Activated CD4-positive, CD25-positive, alpha-beta regulatory T cell treated with anti-CD3 and anti-CD28 coated beads, Interleukin-2, amount 50 U/mL, for 24 hours (primary cell): Measurements from ENCODE around the gene DBNDD1.

Experiments
- ATAC-seq, 2 donors: fragments of 150-1000 bp; cut with Tn5 transposase; one replicate each; pipeline ENCODE4 v1.10.0; 2021; ENCODE audit warnings: mild to moderate bottlenecking in 1 of 2, moderate library complexity in 1 of 2

Gene DBNDD1

GRCh38 chr16:89958068-89958467, 61.2 kb downstream of the DBNDD1 start:
- ATAC-seq: peak in 1 of 2 donors; percentile 32

DNA sequence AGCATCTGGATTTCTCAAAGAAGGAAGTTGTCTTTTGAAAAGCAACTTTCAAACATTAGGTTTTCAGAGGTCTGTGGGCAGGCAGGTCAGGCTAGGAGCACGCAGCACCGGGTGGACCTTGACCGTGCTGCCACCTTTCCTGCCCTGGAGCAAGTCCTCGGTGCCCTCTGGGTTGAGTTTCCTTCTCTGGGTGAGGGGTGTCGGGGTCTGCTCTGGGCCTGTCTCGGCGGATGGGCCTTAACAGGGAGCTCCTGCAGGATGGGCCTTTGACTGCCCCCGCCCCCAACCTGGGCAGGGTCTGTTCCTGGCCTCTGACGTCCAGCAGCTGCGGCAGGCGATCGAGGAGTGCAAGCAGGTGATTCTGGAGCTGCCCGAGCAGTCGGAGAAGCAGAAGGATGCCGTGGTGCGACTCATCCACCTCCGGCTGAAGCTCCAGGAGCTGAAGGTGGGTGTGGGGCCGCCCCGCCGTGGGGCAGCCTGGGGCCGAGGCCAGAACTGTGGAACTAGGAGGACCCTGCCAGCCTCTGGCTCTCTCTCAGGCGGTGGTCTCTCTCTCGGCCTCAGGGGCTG, 62.0 kb downstream of the DBNDD1 start:
- ATAC-seq: no peak

GRCh38 chr16:89956505-89957215, 62.6 kb downstream of the DBNDD1 start:
- ATAC-seq: no peak

DNA sequence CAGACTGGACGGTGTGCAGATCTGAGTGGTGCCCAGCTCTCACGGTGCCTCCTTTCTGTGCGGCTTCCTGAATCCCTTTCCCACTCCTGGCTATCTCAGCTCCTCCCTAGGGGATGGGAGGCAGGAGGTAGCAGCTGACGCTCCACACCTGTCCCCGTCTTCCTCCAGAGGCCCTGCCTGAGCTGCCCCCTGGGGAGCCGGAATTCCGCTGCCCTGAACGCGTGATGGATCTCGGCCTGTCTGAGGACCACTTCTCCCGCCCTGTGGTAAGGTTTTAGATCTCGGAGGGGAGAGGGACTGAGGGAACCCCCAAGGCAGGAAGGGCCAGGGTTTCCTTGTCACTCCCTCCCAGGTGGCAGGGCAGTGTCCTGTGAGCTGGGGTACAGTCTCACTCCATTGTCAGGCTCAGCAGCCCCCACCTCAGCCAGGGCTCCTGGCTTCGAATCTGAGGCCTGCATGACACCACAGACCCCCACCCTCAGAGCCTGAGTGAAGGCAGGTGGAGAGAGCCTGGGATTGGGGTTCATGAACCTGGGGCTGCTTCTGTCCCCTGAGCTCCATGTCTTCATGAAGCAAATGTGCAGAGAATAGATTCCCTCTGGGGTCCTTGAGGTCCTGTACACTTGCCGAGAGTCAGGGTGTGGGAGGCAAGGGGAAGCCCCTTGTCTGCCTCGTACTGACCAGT, 64.1 kb downstream of the DBNDD1 start:
- ATAC-seq: no peak
